Loucy (cell line): ENCODE measurements around the gene MMAB.

Experiments
- CTCF ChIP-seq: fragments of 200-600 bp; sonication (generic); conservative IDR thresholded peaks from 2 replicates; pipeline ENCODE4 v1.5.1; 2014; ENCODE audit warnings: mild to moderate bottlenecking, antibody characterized with exemption, low read length
- EZH2phosphoT487 ChIP-seq: fragments of 200-600 bp; IDR thresholded peaks from 2 replicates; pipeline ENCODE4 v1.6.1; 2018; ENCODE audit warnings: antibody characterized with exemption, mild to moderate bottlenecking, moderate library complexity, borderline replicate concordance

GRCh38 chr12:109582636-109583035, 9.3 kb upstream of the MMAB start:
- TF ChIP-seq CTCF: no peak
- no peak for TF ChIP-seq EZH2phosphoT487
